Neural cell (in vitro differentiated cells): ENCODE data around the gene FAR2. TPM values are rescaled to one million over a fixed set of nuclear protein-coding genes. Genes with fewer than 3 reads are reported as not detected.

Experiments
- H2AFZ ChIP-seq: fragments of 200-600, 300-800 bp; sonication (generic), shearing (Covaris generic); 2 replicates; pipeline ENCODE4 v1.6.0; 2014; ENCODE audit warnings: low read depth, mild to moderate bottlenecking, antibody characterized with exemption, low read length, moderate library complexity
- H3F3A ChIP-seq: fragments of 200-600 bp; shearing (Covaris generic); 2 replicates; pipeline ENCODE4 v1.6.1; 2016; ENCODE audit warnings: mild to moderate bottlenecking, moderate library complexity, mixed read lengths, antibody characterized with exemption, low read length; ENCODE audit not compliant: insufficient read depth, poor library complexity, severe bottlenecking
- H3K27ac ChIP-seq: fragments of 200-600, 300-800 bp; sonication (generic), shearing (Covaris generic); 2 replicates; pipeline ENCODE4 v1.5.1; 2014; ENCODE audit warnings: mild to moderate bottlenecking, low read length, moderate library complexity
- H3K27me3 ChIP-seq: fragments of 300-800, 200-600 bp; sonication (generic), shearing (Covaris generic); 2 replicates; pipeline ENCODE4 v1.6.0; 2014; ENCODE audit warnings: mild to moderate bottlenecking, low read depth, low read length, moderate library complexity; ENCODE audit not compliant: insufficient read depth
- H3K36me3 ChIP-seq: fragments of 300-800, 200-600 bp; sonication (generic), shearing (Covaris generic); 2 replicates; pipeline ENCODE4 v1.5.1; 2014; ENCODE audit warnings: mild to moderate bottlenecking, antibody characterized with exemption, low read length, moderate library complexity; ENCODE audit not compliant: insufficient read depth
- H3K4me2 ChIP-seq: fragments of 300-800, 200-600 bp; sonication (generic), shearing (Covaris generic); 2 replicates; pipeline ENCODE4 v1.6.0; 2014; ENCODE audit warnings: mild to moderate bottlenecking, low read length
- H3K4me3 ChIP-seq: fragments of 300-800, 200-600 bp; sonication (generic), shearing (Covaris generic); 2 replicates; pipeline ENCODE4 v1.5.1; 2014; ENCODE audit warnings: mild to moderate bottlenecking, low read length, moderate library complexity
- H3K79me2 ChIP-seq: fragments of 200-600 bp; shearing (Covaris generic); replicated peaks from 2 replicates; pipeline ENCODE4 v1.6.0; 2014; ENCODE audit warnings: mild to moderate bottlenecking, low read length, moderate library complexity; ENCODE audit not compliant: insufficient read depth
- H3K9ac ChIP-seq: fragments of 300-800, 200-600 bp; sonication (generic), shearing (Covaris generic); 2 replicates; pipeline ENCODE4 v1.6.1; 2016; ENCODE audit warnings: mild to moderate bottlenecking, low read length, mixed read lengths
- H3K9me2 ChIP-seq: fragments of 200-600 bp; shearing (Covaris generic); 2 replicates; pipeline ENCODE4 v1.6.1; 2016; ENCODE audit warnings: mild to moderate bottlenecking, low read length, mixed read lengths; ENCODE audit not compliant: insufficient read depth
- H3K9me3 ChIP-seq: fragments of 200-600, 300-800 bp; sonication (generic), shearing (Covaris generic); 2 replicates; pipeline ENCODE4 v1.6.1; 2016; ENCODE audit warnings: mild to moderate bottlenecking, mixed run types, low read length, moderate library complexity, mixed read lengths
- H4K20me1 ChIP-seq: fragments of 200-600 bp; shearing (Covaris generic); 2 replicates; pipeline ENCODE4 v1.6.1; 2016; ENCODE audit warnings: mild to moderate bottlenecking, mixed run types; ENCODE audit not compliant: insufficient read depth
- CTCF ChIP-seq: fragments of 450-650 bp; IDR thresholded peaks from 2 replicates; pipeline ENCODE4 v1.5.1; 2014; ENCODE audit warnings: antibody characterized with exemption, mild to moderate bottlenecking, moderate library complexity; ENCODE audit not compliant: poor library complexity, severe bottlenecking
- EP300 ChIP-seq: fragments of 450-650 bp; conservative IDR thresholded peaks from 2 replicates; pipeline ENCODE4 v1.6.1; 2014; ENCODE audit warnings: antibody characterized with exemption, mild to moderate bottlenecking, moderate library complexity; ENCODE audit not compliant: poor library complexity, severe bottlenecking
- EZH2 ChIP-seq: fragments of 200-600, 300-800 bp; shearing (Covaris generic), sonication (generic); IDR thresholded peaks from 2 replicates; pipeline ENCODE4 v1.6.1; 2014; ENCODE audit warnings: antibody characterized with exemption, low read length, borderline replicate concordance, mild to moderate bottlenecking; ENCODE audit not compliant: insufficient read depth, poor library complexity, severe bottlenecking
- MXI1 ChIP-seq: fragments of 450-650 bp; conservative IDR thresholded peaks from 2 replicates; pipeline ENCODE4 v1.6.1; 2014; ENCODE audit warnings: antibody characterized with exemption, mild to moderate bottlenecking; ENCODE audit not compliant: poor library complexity, severe bottlenecking
- POLR2AphosphoS5 ChIP-seq: IDR thresholded peaks from 2 replicates; pipeline ENCODE4 v1.6.1; 2012
- RAD21 ChIP-seq: fragments of 450-650 bp; conservative IDR thresholded peaks from 2 replicates; pipeline ENCODE4 v1.6.1; 2014; ENCODE audit warnings: antibody characterized with exemption, mild to moderate bottlenecking, moderate library complexity
- REST ChIP-seq: IDR thresholded peaks from 2 replicates; pipeline ENCODE4 v1.6.1; 2012; ENCODE audit warnings: borderline replicate concordance
- SMC3 ChIP-seq: fragments of 450-650 bp; conservative IDR thresholded peaks from 2 replicates; pipeline ENCODE4 v1.6.1; 2014; ENCODE audit warnings: antibody characterized with exemption, mild to moderate bottlenecking, moderate library complexity; ENCODE audit not compliant: poor library complexity
- TAF1 ChIP-seq: IDR thresholded peaks from 2 replicates; pipeline ENCODE4 v1.6.1; 2012; ENCODE audit warnings: low read depth
- polyA plus RNA-seq: library from polyadenylated mRNA; depleted of rRNA; stranded (reverse); fragments of >200 nt; gene quantifications from 2 replicates; pipeline ENCODE4 v1.2.3, GENCODE V29; 2014

The FAR2 gene
- polyA plus RNA-seq, 1 donor from 2014 or later = 0.99 TPM

GRCh38 chr12:29270446-29270845 is 121.4 kb downstream of the FAR2 start:
- TF ChIP-seq EZH2 = no peak
- TF ChIP-seq REST = no peak
- no peak for TF ChIP-seq RAD21
- TF ChIP-seq SMC3 = no peak
- no peak for TF ChIP-seq CTCF
- TF ChIP-seq EP300 = no peak
- TF ChIP-seq POLR2AphosphoS5 = no peak
- no peak for TF ChIP-seq MXI1
- no peak for TF ChIP-seq TAF1
- Histone ChIP-seq H4K20me1 (no peaks in the 10 kb centered on the region), H3K36me3 (no peaks in the 10 kb centered on the region), H3K4me3 (no peak overlapping the region), H3K27me3 (no peaks in the 10 kb centered on the region), H3K9me2 (no peaks in the 10 kb centered on the region), H3K9ac (no peak overlapping the region), H3K27ac (no peak overlapping the region), H3K4me2 (no peak overlapping the region), H3K79me2 (no peaks in the 10 kb centered on the region), H3K9me3 (no peaks in the 10 kb centered on the region), H3F3A (no peaks in the 10 kb centered on the region), H2AFZ (no peak overlapping the region)

GRCh38 chr12:29273178-29273843 is 124.2 kb downstream of the FAR2 start:
- H3K9me2 ChIP-seq = no peaks in the 10 kb centered on the region
- H3F3A ChIP-seq = no peaks in the 10 kb centered on the region
- no peak overlapping the region for H3K9ac ChIP-seq
- no peak overlapping the region for H3K27ac ChIP-seq
- no peak overlapping the region for H3K4me2 ChIP-seq
- H3K36me3 ChIP-seq = no peaks in the 10 kb centered on the region
- H3K4me3 ChIP-seq = no peak overlapping the region
- no peaks in the 10 kb centered on the region for H4K20me1 ChIP-seq
- no peaks in the 10 kb centered on the region for H3K9me3 ChIP-seq
- no peaks in the 10 kb centered on the region for H3K79me2 ChIP-seq
- H3K27me3 ChIP-seq = no peaks in the 10 kb centered on the region
- TF ChIP-seq MXI1 (no peak), CTCF (no peak), EZH2 (no peak), POLR2AphosphoS5 (no peak)
- H2AFZ ChIP-seq = no peak overlapping the region
